ENCODE data around the gene DLST.

The DLST gene

GRCh38 chr14:74935360-74935680 is 53.6 kb downstream of the DLST start:
- Histone ChIP-seq H3K9me2 (replicated peaks; ENCODE audit: insufficient read depth, low read length) (no peaks in the 10 kb centered on the region), H3F3A (ENCODE audit: insufficient read depth, low read length) (no peaks in the 10 kb centered on the region), H3K9me3 (replicated peaks; ENCODE audit: insufficient read depth, low read length) (no peaks in the 10 kb centered on the region), H3K79me2 (ENCODE audit: low read length) (no peaks in the 10 kb centered on the region), H3K27me3 (replicated peaks; ENCODE audit: insufficient read depth, low read length) (no peaks in the 10 kb centered on the region), H3K4me2 (ENCODE audit: low read depth, low read length) (no peak overlapping the region), H3K4me3 (ENCODE audit: low read length) (no peak overlapping the region), H3K4me1 (ENCODE audit: low read length) (no peaks in the 10 kb centered on the region), H3K9ac (ENCODE audit: low read length) (no peak overlapping the region), H4K20me1 (ENCODE audit: insufficient read depth, low read length) (no peaks in the 10 kb centered on the region), H2AFZ (ENCODE audit: low read length) (no peak overlapping the region), H3K36me3 (replicated peaks; ENCODE audit: insufficient read depth, low read length) (no peaks in the 10 kb centered on the region), H3K27ac (ENCODE audit: low read length) (no peak overlapping the region)
- no peak for DNase-seq
- TF ChIP-seq, protein P1, sequence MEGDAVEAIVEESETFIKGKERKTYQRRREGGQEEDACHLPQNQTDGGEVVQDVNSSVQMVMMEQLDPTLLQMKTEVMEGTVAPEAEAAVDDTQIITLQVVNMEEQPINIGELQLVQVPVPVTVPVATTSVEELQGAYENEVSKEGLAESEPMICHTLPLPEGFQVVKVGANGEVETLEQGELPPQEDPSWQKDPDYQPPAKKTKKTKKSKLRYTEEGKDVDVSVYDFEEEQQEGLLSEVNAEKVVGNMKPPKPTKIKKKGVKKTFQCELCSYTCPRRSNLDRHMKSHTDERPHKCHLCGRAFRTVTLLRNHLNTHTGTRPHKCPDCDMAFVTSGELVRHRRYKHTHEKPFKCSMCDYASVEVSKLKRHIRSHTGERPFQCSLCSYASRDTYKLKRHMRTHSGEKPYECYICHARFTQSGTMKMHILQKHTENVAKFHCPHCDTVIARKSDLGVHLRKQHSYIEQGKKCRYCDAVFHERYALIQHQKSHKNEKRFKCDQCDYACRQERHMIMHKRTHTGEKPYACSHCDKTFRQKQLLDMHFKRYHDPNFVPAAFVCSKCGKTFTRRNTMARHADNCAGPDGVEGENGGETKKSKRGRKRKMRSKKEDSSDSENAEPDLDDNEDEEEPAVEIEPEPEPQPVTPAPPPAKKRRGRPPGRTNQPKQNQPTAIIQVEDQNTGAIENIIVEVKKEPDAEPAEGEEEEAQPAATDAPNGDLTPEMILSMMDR (IDR thresholded peaks at IDR 0.05; ENCODE audit: low read length): no peak
- TF ChIP-seq EZH2phosphoT487 (IDR thresholded peaks at IDR 0.05; ENCODE audit: low read length): no peak
- TF ChIP-seq EZH2 (optimal IDR thresholded peaks at IDR 0.05; ENCODE audit: low read depth, low read length): no peak

DNA sequence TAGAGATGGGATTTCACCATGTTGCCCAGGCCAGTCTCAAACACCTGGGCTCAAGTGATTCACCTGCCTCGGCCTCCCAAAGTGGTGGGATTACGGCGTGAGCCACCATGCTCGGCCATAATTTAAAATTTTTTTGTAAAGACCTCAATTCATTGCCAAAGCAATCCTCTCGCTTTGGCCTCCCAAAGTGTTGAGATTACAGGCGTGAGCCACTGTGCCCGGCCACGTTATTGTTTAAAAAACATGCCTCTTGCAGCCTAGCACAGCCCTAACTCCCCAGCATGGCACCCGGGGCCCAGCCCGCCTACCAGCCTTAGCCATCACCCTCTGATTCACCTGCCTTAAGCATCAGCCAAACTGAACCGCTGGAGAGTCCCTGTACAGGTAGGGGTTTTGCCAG is 54.4 kb downstream of the DLST start:
- no peak overlapping the region for H2AFZ ChIP-seq (ENCODE audit: low read length)
- H3K27me3 ChIP-seq (replicated peaks; ENCODE audit: insufficient read depth, low read length): no peaks in the 10 kb centered on the region
- no peak overlapping the region for H3K4me3 ChIP-seq (ENCODE audit: low read length)
- no peaks in the 10 kb centered on the region for H3F3A ChIP-seq (ENCODE audit: insufficient read depth, low read length)
- H3K27ac ChIP-seq (ENCODE audit: low read length): no peak overlapping the region
- H3K9me2 ChIP-seq (replicated peaks; ENCODE audit: insufficient read depth, low read length): no peaks in the 10 kb centered on the region
- TF ChIP-seq, protein P1 (IDR thresholded peaks at IDR 0.05; ENCODE audit: low read length): no peak
- TF ChIP-seq EZH2phosphoT487 (IDR thresholded peaks at IDR 0.05; ENCODE audit: low read length): no peak
- TF ChIP-seq EZH2 (optimal IDR thresholded peaks at IDR 0.05; ENCODE audit: low read depth, low read length): no peak
- no peaks in the 10 kb centered on the region for H3K36me3 ChIP-seq (replicated peaks; ENCODE audit: insufficient read depth, low read length)
- H3K4me1 ChIP-seq (ENCODE audit: low read length): no peaks in the 10 kb centered on the region
- H3K4me2 ChIP-seq (ENCODE audit: low read depth, low read length): no peak overlapping the region
- H3K9ac ChIP-seq (ENCODE audit: low read length): no peak overlapping the region
- H3K79me2 ChIP-seq (ENCODE audit: low read length): no peaks in the 10 kb centered on the region
- DNase-seq: no peak
- H4K20me1 ChIP-seq (ENCODE audit: insufficient read depth, low read length): no peaks in the 10 kb centered on the region
- H3K9me3 ChIP-seq (replicated peaks; ENCODE audit: insufficient read depth, low read length): no peaks in the 10 kb centered on the region

GRCh38 chr14:74936731-74937130 is 55.0 kb downstream of the DLST start:
- Histone ChIP-seq H3K4me2 (ENCODE audit: low read depth, low read length) (no peak overlapping the region), H3K27ac (ENCODE audit: low read length) (no peak overlapping the region), H4K20me1 (ENCODE audit: insufficient read depth, low read length) (no peaks in the 10 kb centered on the region), H3K9ac (ENCODE audit: low read length) (no peak overlapping the region), H3K4me3 (ENCODE audit: low read length) (no peak overlapping the region), H3K4me1 (ENCODE audit: low read length) (no peaks in the 10 kb centered on the region), H3K27me3 (replicated peaks; ENCODE audit: insufficient read depth, low read length) (no peaks in the 10 kb centered on the region), H3K79me2 (ENCODE audit: low read length) (no peaks in the 10 kb centered on the region), H3K36me3 (replicated peaks; ENCODE audit: insufficient read depth, low read length) (no peaks in the 10 kb centered on the region), H3K9me2 (replicated peaks; ENCODE audit: insufficient read depth, low read length) (no peaks in the 10 kb centered on the region), H3K9me3 (replicated peaks; ENCODE audit: insufficient read depth, low read length) (no peaks in the 10 kb centered on the region), H2AFZ (ENCODE audit: low read length) (no peak overlapping the region), H3F3A (ENCODE audit: insufficient read depth, low read length) (no peaks in the 10 kb centered on the region)
- DNase-seq: no peak
- TF ChIP-seq EZH2 (optimal IDR thresholded peaks at IDR 0.05; ENCODE audit: low read depth, low read length): no peak
- TF ChIP-seq EZH2phosphoT487 (IDR thresholded peaks at IDR 0.05; ENCODE audit: low read length): no peak
- TF ChIP-seq, protein P1 (IDR thresholded peaks at IDR 0.05; ENCODE audit: low read length): no peak
